Gastroesophageal sphincter (tissue), 4 donors: Measurements from ENCODE around the gene ZNF511. TPM values are rescaled to one million over a fixed set of nuclear protein-coding genes. Genes with fewer than 3 reads are reported as not detected.

Experiments
- ATAC-seq: fragments of 150-250 bp; one replicate; pipeline ENCODE4 v1.9.1; 2016; ENCODE audit warnings: mild to moderate bottlenecking, moderate library complexity
- H3K27ac ChIP-seq, 4 donors: fragments of 200-600 bp; sonication (generic) in 3 of 4; 1 replicate in 3 of 4; 2 replicates in 1 of 4; pipeline ENCODE4 v1.5.1; 2016 to 2019
- H3K27me3 ChIP-seq: fragments of 200-600 bp; sonication (generic); one replicate; pipeline ENCODE4 v1.5.1; 2019
- H3K36me3 ChIP-seq, 2 donors: fragments of 200-600 bp; sonication (generic); one replicate each; pipeline ENCODE4 v1.5.1; 2019; ENCODE audit warnings: control low read depth in 1 of 2
- H3K4me1 ChIP-seq, 3 donors: fragments of 200-600 bp; sonication (generic); 1 replicate in 2 of 3; 2 replicates in 1 of 3; pipeline ENCODE4 v1.5.1; 2016 to 2019; ENCODE audit warnings: control low read depth in 2 of 3
- H3K4me3 ChIP-seq, 2 donors: fragments of 200-600 bp; sonication (generic); one replicate each; pipeline ENCODE4 v1.5.1; 2019; ENCODE audit warnings: mild to moderate bottlenecking in 1 of 2, moderate library complexity in 1 of 2
- H3K9me3 ChIP-seq, 3 donors: fragments of 200-600 bp; sonication (generic); one replicate each; pipeline ENCODE4 v1.5.1; 2017 to 2019; ENCODE audit warnings: control low read depth in 2 of 3
- CTCF ChIP-seq, 4 experiments: fragments of 200-600 bp in 2 of 4; fragments of 450-650 bp in 2 of 4; sonication (generic) in 1 of 4; IDR thresholded peaks; one replicate each; pipeline ENCODE4 v1.5.1; 2017 to 2019; ENCODE audit warnings: antibody characterized with exemption in 4 of 4, mild to moderate bottlenecking in 2 of 4, moderate library complexity in 2 of 4
- EP300 ChIP-seq: sonication (generic); formaldehyde crosslinking; IDR thresholded peaks from one replicate; pipeline ENCODE4 v1.6.1; 2017; ENCODE audit warnings: antibody characterized with exemption, mild to moderate bottlenecking
- POLR2A ChIP-seq, 2 donors: fragments of 450-650 bp; IDR thresholded peaks; one replicate each; pipeline ENCODE4 v1.6.1; 2017; ENCODE audit warnings: antibody characterized with exemption in 2 of 2, mild to moderate bottlenecking in 2 of 2, moderate library complexity in 1 of 2
- POLR2AphosphoS5 ChIP-seq: sonication (generic); formaldehyde crosslinking; IDR thresholded peaks from one replicate; pipeline ENCODE4 v1.6.1; 2017; ENCODE audit warnings: antibody characterized with exemption
- WGBS, 2 donors: methylation state at CpG; one replicate each; pipeline ENCODE4 v1.1.5; 2018; ENCODE audit warnings: low coverage in 1 of 2; 5-methylcytosine and 5-hydroxymethylcytosine counted together
- total RNA-seq, 4 donors: library from RNA; depleted of rRNA; stranded (reverse); fragments of >200 nt; gene quantifications; one replicate each; pipeline ENCODE4 v1.1.0, GENCODE V29; 2016

The ZNF511 gene
- total RNA-seq, 4 donors from 2014 or later = 15.1 to 42.2 (median 25.4) TPM

DNA sequence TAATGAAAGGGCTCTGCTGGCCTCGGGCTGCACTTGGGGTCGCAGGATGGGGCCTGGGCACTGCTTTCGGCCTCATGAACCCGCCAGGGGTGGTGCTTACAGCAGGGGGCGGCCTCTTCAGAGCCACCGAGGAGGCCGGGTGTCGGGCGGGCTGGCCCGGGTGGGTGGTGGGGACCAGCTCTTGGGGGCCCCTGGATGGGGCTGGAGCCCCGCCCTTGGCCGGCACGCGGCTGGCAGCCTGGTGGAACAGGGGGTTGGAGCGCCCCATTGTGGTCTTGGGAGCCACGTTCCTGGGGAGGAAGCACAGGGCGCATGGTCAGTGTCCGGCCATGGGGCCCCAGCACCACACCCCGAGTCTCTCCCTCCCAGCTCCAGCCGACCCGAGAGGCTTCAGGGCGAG lies 40.9 kb upstream of the ZNF511 start:
- TF ChIP-seq CTCF (IDR thresholded peaks at IDR 0.05) (no peak), POLR2A (IDR thresholded peaks at IDR 0.05) (no peak), EP300 (no peak), POLR2AphosphoS5 (no peak)
- no CpG with 5 or more reads among the region's 22 CpGs for WGBS, 2 donors
- H3K36me3 ChIP-seq = peaks cover 0 to 37% of the 10 kb centered on the region in 2 donors
- H3K4me3 ChIP-seq = no peak overlapping the region
- H3K27me3 ChIP-seq = no peaks in the 10 kb centered on the region
- no peaks in the 10 kb centered on the region for H3K9me3 ChIP-seq
- H3K27ac ChIP-seq = no peak overlapping the region
- ATAC-seq = no peak
- H3K4me1 ChIP-seq = peaks cover 0 to 2% (median 0%) of the 10 kb centered on the region in 3 donors

- TF ChIP-seq POLR2AphosphoS5 (no peak), EP300 (no peak), POLR2A (IDR thresholded peaks at IDR 0.05) (no peak), CTCF (IDR thresholded peaks at IDR 0.05) (no peak)
- H3K9me3 ChIP-seq = no peaks in the 10 kb centered on the region
- H3K4me1 ChIP-seq = no peaks in the 10 kb centered on the region
- H3K36me3 ChIP-seq = peaks cover 0 to 37% of the 10 kb centered on the region in 2 donors
- WGBS, 2 donors = no CpG with 5 or more reads among the region's 22 CpGs
- H3K27ac ChIP-seq = no peak overlapping the region
- H3K27me3 ChIP-seq = no peaks in the 10 kb centered on the region
- no peak for ATAC-seq
- H3K4me3 ChIP-seq = no peak overlapping the region
Observed at GRCh38 chr10:133268532-133268931, 40.2 kb upstream of the ZNF511 start.

DNA sequence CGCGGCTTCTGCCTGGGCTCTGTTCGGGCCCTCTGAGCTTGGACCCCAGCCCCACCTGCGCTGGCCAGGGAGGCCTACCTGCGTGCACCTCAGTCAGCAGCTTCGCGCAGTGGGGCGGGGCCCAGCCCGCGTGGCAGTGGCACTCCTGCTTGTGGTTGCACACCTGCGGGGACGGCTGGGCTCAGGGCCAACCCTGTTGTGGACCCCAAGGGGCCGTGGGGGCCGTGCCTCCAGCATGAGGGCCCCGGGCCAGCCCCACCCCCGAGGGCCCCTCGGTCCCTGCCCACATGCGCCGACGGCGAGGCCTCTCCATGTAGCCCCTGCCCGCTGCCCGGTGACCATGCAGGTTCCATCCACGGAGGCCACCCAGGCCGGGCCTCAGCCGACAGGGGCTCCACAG lies 39.3 kb upstream of the ZNF511 start:
- WGBS, 2 donors = no CpG with 5 or more reads among the region's 26 CpGs
- H3K27ac ChIP-seq = no peak overlapping the region
- TF ChIP-seq POLR2AphosphoS5 (no peak), CTCF (IDR thresholded peaks at IDR 0.05) (no peak), POLR2A (IDR thresholded peaks at IDR 0.05) (no peak), EP300 (no peak)

GRCh38 chr10:133270204-133270603 lies 38.5 kb upstream of the ZNF511 start:
- H3K27ac ChIP-seq = no peak overlapping the region
- TF ChIP-seq EP300 (no peak), CTCF (IDR thresholded peaks at IDR 0.05) (no peak), POLR2AphosphoS5 (no peak), POLR2A (IDR thresholded peaks at IDR 0.05) (no peak)
- no peaks in the 10 kb centered on the region for H3K4me1 ChIP-seq
- ATAC-seq = no peak
- H3K9me3 ChIP-seq = no peaks in the 10 kb centered on the region
- no peak overlapping the region for H3K4me3 ChIP-seq
- no CpG with 5 or more reads among the region's 20 CpGs for WGBS, 2 donors
- peaks cover 8% of the 10 kb centered on the region for H3K27me3 ChIP-seq
- peaks cover 0 to 37% of the 10 kb centered on the region in 2 donors for H3K36me3 ChIP-seq

More for the DNA sequence above, 39.3 kb upstream of the ZNF511 start:
- Histone ChIP-seq H3K36me3 (peaks cover 0 to 37% of the 10 kb centered on the region in 2 donors), H3K4me3 (no peak overlapping the region), H3K4me1 (no peaks in the 10 kb centered on the region), H3K9me3 (no peaks in the 10 kb centered on the region), H3K27me3 (no peaks in the 10 kb centered on the region)
- ATAC-seq = no peak

DNA sequence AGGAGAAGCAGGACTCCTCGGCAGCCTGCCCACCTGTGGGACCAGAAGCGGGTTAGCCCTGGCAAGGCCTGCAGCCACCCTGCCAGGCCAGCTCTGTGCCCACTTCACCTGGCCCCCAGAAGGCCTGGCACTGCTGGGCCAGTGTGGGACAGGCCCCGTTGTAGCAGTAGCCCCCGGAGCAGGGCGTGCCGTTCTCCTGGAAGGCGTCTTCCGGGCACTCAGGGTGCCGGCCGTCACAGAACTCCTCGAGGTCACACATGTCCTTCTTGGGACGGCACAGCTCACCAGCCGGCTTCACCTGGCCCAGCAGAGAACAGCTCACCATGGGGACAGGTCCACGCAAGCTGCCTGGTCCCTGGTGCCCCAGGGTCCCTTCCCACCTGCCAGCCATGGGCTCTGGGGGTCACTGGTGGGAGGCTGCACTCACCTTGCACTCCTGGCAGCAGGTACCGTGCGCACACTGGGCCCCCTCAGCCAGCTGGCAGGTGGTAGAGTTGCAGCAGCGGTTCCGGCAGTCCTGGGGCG lies 37.9 kb upstream of the ZNF511 start:
- 100% methylated on average over 1 of the region's 19 CpGs; no CpG with 5 or more reads in 1 of the 2 donors for WGBS, 2 donors
- TF ChIP-seq CTCF (IDR thresholded peaks at IDR 0.05) (no peak), POLR2A (IDR thresholded peaks at IDR 0.05) (no peak)
- no peak overlapping the region for H3K4me3 ChIP-seq
- peaks cover 14% of the 10 kb centered on the region for H3K27me3 ChIP-seq
- H3K9me3 ChIP-seq = no peaks in the 10 kb centered on the region
- H3K36me3 ChIP-seq = peaks cover 0 to 37% of the 10 kb centered on the region in 2 donors
- H3K4me1 ChIP-seq = peaks cover 0 to 4% (median 0%) of the 10 kb centered on the region in 3 donors
- H3K27ac ChIP-seq = no peak overlapping the region
- ATAC-seq = no peak
